ENCODE results near the gene LRBA. TPM values are rescaled to one million over a fixed set of nuclear protein-coding genes. Genes with fewer than 3 reads are reported as not detected.
A peak's percentile ranks its signal among the peaks of the same experiment; 100 is the strongest.

LRBA gene
- total RNA-seq, 1 donor, result 38.4 TPM

GRCh38 chr4:150773729-150774449, 241.2 kb downstream of the LRBA start:
- DNase-seq (ENCODE audit: low read depth), result no peak
- TF ChIP-seq CTCF (IDR thresholded peaks at IDR 0.05; ENCODE audit: insufficient read depth, low read depth, low read length), result no peak
- no peak overlapping the region for H3K4me3 ChIP-seq (ENCODE audit: low read depth, low read length)

GRCh38 chr4:150773032-150773431, 242.1 kb downstream of the LRBA start:
- TF ChIP-seq CTCF (IDR thresholded peaks at IDR 0.05; ENCODE audit: insufficient read depth, low read depth, low read length), result no peak
- no peak overlapping the region for H3K4me3 ChIP-seq (ENCODE audit: low read depth, low read length)
- no peak for DNase-seq (ENCODE audit: low read depth)

- TF ChIP-seq CTCF (IDR thresholded peaks at IDR 0.05; ENCODE audit: insufficient read depth, low read depth, low read length), result no peak
- H3K4me3 ChIP-seq (ENCODE audit: low read depth, low read length), result no peak overlapping the region
- DNase-seq (ENCODE audit: low read depth), result no peak
Observed at GRCh38 chr4:150771382-150771781, 243.7 kb downstream of the LRBA start.

GRCh38 chr4:150769845-150770244, 245.2 kb downstream of the LRBA start:
- no peak for TF ChIP-seq CTCF (IDR thresholded peaks at IDR 0.05; ENCODE audit: insufficient read depth, low read depth, low read length)
- H3K4me3 ChIP-seq (ENCODE audit: low read depth, low read length), result no peak overlapping the region
- no peak for DNase-seq (ENCODE audit: low read depth)

- peak; percentile 46 for DNase-seq (ENCODE audit: low read depth)
- TF ChIP-seq CTCF (IDR thresholded peaks at IDR 0.05; ENCODE audit: insufficient read depth, low read depth, low read length), result no peak
- no peak overlapping the region for H3K4me3 ChIP-seq (ENCODE audit: low read depth, low read length)
Observed at GRCh38 chr4:150769248-150769647, 245.8 kb downstream of the LRBA start.

GRCh38 chr4:150768497-150768896, 246.6 kb downstream of the LRBA start:
- H3K4me3 ChIP-seq (ENCODE audit: low read depth, low read length), result no peak overlapping the region
- DNase-seq (ENCODE audit: low read depth), result no peak
- TF ChIP-seq CTCF (IDR thresholded peaks at IDR 0.05; ENCODE audit: insufficient read depth, low read depth, low read length), result no peak

- TF ChIP-seq CTCF (IDR thresholded peaks at IDR 0.05; ENCODE audit: insufficient read depth, low read depth, low read length), result no peak
- H3K4me3 ChIP-seq (ENCODE audit: low read depth, low read length), result no peak overlapping the region
- no peak for DNase-seq (ENCODE audit: low read depth)
Observed at GRCh38 chr4:150765216-150765615, 249.9 kb downstream of the LRBA start.

Data from fibroblast of villous mesenchyme (primary cell).